HFFc6 (cell line): ENCODE data around the gene GNAO1. TPM values are rescaled to one million over a fixed set of nuclear protein-coding genes. Genes with fewer than 3 reads are reported as not detected.

ENCODE experiments used
- DNase-seq: peaks from one replicate; pipeline ENCODE4 v3.0.0-alpha.2; 2018
- H3K27ac Mint-ChIP-seq: 2 replicates; pipeline ENCODE4 v1.8.0; 2020; ENCODE audit warnings: mild to moderate bottlenecking, mixed read lengths
- H3K27me3 Mint-ChIP-seq: 2 replicates; pipeline ENCODE4 v1.8.0; 2021; ENCODE audit warnings: mild to moderate bottlenecking, moderate library complexity, mixed read lengths; ENCODE audit not compliant: insufficient read depth
- H3K36me3 Mint-ChIP-seq: 2 replicates; pipeline ENCODE4 v1.8.0; 2021; ENCODE audit warnings: low read depth, mixed read lengths
- H3K4me1 Mint-ChIP-seq: 2 replicates; pipeline ENCODE4 v1.8.0; 2020; ENCODE audit warnings: low read depth, mixed read lengths
- H3K4me3 Mint-ChIP-seq: 2 replicates; pipeline ENCODE4 v1.8.0; 2020; ENCODE audit warnings: mild to moderate bottlenecking, moderate library complexity, mixed read lengths
- H3K9me3 Mint-ChIP-seq: 2 replicates; pipeline ENCODE4 v1.8.0; 2020; ENCODE audit warnings: mild to moderate bottlenecking, mixed read lengths
- total RNA-seq, 6 experiments: library from RNA; stranded (reverse); fragmentation: NEBNext Ultra II Directional; extraction: Animal tissue kit (Norgen Biotek cat#: 25700); gene quantifications; 2 replicates in 1 of 6; 3 replicates in 5 of 6; pipeline ENCODE4 v1.2.3, GENCODE V29; 2021
- TF ChIP-seq, protein P1 (sequence below): fragments of 200-600 bp; sonication (generic); IDR thresholded peaks from 2 replicates; pipeline ENCODE4 v1.5.0; 2021; ENCODE audit warnings: antibody characterized with exemption, mild to moderate bottlenecking

Gene GNAO1
- total RNA-seq, 6 experiments from 2014 or later, result 0.07 to 0.48 (median 0.37) TPM; not detected in 1

DNA sequence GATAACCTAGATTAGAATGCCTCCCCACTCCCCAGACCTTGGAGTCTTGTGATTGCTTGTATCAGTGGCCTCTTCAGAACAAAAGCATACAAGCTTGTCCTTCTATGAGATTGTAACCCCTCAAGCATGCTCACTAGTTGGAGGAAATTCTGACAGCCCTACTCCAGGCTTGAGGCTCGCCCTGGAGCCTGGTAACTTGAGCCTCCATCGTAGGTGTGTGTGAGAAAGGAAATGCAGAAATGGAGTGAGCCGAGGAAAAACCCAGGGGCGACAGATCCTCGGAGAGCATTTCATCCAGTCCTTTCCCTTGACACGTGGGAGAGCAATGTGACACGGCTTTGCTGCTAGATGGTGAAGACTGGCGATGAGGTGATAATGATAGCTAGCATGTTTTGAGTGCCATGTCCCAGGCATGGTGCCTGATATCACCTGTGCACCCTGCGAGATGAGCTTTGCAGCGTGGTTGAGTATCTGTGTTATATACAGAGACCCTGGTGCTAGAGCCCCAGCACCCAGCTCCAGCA, 31.2 kb downstream of the GNAO1 start:
- TF ChIP-seq, protein P1, sequence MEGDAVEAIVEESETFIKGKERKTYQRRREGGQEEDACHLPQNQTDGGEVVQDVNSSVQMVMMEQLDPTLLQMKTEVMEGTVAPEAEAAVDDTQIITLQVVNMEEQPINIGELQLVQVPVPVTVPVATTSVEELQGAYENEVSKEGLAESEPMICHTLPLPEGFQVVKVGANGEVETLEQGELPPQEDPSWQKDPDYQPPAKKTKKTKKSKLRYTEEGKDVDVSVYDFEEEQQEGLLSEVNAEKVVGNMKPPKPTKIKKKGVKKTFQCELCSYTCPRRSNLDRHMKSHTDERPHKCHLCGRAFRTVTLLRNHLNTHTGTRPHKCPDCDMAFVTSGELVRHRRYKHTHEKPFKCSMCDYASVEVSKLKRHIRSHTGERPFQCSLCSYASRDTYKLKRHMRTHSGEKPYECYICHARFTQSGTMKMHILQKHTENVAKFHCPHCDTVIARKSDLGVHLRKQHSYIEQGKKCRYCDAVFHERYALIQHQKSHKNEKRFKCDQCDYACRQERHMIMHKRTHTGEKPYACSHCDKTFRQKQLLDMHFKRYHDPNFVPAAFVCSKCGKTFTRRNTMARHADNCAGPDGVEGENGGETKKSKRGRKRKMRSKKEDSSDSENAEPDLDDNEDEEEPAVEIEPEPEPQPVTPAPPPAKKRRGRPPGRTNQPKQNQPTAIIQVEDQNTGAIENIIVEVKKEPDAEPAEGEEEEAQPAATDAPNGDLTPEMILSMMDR, result no peak
- Mint-ChIP-seq H3K9me3 (no peaks in the 10 kb centered on the region), H3K36me3 (no peaks in the 10 kb centered on the region), H3K27me3 (peaks cover 12% of the 10 kb centered on the region), H3K4me3 (no peak overlapping the region), H3K4me1 (no peaks in the 10 kb centered on the region), H3K27ac (no peak overlapping the region)
- DNase-seq, result no peak

DNA sequence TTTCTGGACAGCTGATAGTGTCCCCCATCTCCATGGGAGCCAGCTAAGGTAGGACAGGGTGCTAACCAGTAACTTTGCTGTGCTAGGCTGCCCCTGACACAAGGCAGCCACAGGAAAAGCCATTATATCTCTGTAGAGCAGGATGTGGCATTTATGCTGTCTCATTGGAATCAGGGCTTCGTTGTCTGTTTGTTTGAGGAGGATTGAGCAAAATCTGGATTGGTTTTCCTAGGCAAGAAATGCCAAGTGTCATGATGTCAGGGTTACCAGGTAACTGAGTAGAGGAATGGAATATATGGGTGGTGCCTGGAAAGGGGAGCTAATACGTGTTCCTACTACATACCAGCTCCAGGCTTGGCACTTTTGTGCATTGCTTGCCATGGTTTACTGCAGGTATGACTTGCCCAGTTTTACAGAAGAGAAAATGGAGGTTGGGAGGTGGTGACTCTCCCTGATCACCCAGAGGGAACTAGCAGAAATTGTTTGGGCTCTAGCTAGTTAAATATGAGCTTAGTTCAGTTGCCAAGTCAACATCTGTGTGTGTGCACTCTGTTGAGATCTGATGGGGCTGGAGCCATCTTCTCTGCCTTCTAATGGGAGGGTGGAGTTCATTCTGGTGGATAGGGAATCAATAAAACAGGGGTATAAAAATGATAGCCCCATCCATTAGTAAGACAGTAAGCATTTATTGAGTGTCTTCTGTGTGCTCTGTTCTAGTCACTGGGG, 33.9 kb downstream of the GNAO1 start:
- no peak for DNase-seq
- TF ChIP-seq, protein P1, result no peak
- H3K4me1 Mint-ChIP-seq, result no peaks in the 10 kb centered on the region
- no peaks in the 10 kb centered on the region for H3K36me3 Mint-ChIP-seq
- no peak overlapping the region for H3K27ac Mint-ChIP-seq
- H3K9me3 Mint-ChIP-seq, result no peaks in the 10 kb centered on the region
- H3K4me3 Mint-ChIP-seq, result no peak overlapping the region
- peaks cover 8% of the 10 kb centered on the region for H3K27me3 Mint-ChIP-seq

DNA sequence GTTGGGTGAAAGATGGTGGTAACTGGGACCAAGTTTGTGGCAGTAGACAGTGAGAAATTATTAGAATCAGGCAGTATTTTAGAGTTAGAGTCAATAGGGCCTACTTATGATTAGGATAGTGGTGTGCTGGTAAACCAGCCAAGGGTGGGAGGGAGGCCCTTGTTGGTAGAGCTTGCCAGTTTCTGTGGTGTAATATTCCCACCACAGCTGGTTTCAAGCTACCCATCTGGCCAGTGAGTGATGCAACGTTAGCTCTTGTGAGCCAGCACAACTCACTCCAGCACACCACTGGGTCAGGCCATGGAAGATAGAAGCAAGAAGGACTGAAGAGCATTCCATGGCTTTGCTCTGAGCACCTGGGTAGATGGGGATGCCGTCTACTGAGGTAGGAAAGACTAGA, 34.9 kb downstream of the GNAO1 start:
- Mint-ChIP-seq H3K9me3 (no peaks in the 10 kb centered on the region), H3K27ac (no peak overlapping the region), H3K4me3 (no peak overlapping the region), H3K27me3 (peaks cover 15% of the 10 kb centered on the region), H3K36me3 (no peaks in the 10 kb centered on the region), H3K4me1 (no peaks in the 10 kb centered on the region)
- TF ChIP-seq, protein P1, result no peak
- no peak for DNase-seq

DNA sequence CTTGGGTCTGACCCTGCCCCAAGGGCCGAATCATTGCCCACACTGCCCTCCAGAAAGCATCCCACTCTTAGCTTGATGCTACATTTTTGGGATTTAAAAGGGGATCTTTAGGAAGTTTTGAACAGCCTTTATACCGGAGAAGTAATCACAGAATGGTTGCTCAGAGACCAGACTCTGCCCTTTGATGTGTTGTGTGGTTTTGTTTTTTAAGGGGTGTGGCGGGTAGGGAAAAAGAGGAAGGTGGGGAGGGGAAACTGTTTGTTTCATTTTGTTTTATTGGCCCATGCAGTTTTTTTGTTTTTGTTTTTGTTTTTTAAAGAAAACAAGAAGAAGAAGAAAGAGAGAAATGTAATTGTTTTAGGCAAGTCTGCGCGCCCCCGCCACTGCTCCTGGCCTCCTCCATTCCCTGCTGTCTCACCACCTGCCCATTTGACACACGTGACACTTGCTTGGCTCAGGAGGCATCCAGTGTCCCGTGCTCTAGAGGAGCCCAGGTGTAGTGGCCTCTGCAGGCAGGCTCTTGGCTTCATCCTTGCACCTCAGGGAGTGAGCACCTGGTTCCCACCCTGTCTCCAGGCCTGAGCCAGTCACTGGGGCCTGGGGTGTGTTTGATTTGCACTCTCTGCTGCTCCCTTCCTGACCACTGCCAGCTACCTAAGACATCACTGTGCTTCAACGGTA, 35.7 kb downstream of the GNAO1 start:
- Mint-ChIP-seq H3K4me3 (no peak overlapping the region), H3K36me3 (no peaks in the 10 kb centered on the region), H3K9me3 (no peaks in the 10 kb centered on the region), H3K27ac (no peak overlapping the region), H3K27me3 (peaks cover 20% of the 10 kb centered on the region), H3K4me1 (no peaks in the 10 kb centered on the region)
- no peak for DNase-seq
- TF ChIP-seq, protein P1, result no peak

DNA sequence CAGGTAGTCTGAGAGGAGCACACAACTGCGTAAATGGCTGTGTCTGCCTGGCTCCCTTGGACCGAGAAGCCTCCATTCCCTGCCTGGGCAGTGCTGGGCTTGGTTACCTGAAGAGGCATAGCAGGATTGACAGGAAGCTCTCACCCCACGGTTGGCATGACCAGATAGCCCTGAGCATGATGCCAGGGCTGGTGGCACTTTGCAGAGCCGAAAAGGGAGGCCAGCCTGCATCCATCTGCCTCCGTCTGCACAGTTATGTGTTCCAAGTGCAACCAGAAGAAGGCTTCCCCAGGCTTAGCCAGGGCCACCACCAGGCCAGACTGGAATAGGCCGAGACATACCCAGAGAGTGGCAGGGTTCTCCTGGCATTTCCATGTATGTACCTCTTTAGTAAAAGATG, 36.6 kb downstream of the GNAO1 start:
- Mint-ChIP-seq H3K27me3 (peaks cover 16% of the 10 kb centered on the region), H3K9me3 (no peaks in the 10 kb centered on the region), H3K27ac (no peak overlapping the region), H3K4me1 (no peaks in the 10 kb centered on the region), H3K4me3 (no peak overlapping the region), H3K36me3 (no peaks in the 10 kb centered on the region)
- TF ChIP-seq, protein P1, result no peak
- no peak for DNase-seq
